Measurements from ENCODE around the gene FHL2. TPM values are rescaled to one million over a fixed set of nuclear protein-coding genes. Genes with fewer than 3 reads are reported as not detected.

The FHL2 gene
- total RNA-seq, 4 donors from 2014 or later: 27.4 to 100 (median 62.7) TPM

DNA sequence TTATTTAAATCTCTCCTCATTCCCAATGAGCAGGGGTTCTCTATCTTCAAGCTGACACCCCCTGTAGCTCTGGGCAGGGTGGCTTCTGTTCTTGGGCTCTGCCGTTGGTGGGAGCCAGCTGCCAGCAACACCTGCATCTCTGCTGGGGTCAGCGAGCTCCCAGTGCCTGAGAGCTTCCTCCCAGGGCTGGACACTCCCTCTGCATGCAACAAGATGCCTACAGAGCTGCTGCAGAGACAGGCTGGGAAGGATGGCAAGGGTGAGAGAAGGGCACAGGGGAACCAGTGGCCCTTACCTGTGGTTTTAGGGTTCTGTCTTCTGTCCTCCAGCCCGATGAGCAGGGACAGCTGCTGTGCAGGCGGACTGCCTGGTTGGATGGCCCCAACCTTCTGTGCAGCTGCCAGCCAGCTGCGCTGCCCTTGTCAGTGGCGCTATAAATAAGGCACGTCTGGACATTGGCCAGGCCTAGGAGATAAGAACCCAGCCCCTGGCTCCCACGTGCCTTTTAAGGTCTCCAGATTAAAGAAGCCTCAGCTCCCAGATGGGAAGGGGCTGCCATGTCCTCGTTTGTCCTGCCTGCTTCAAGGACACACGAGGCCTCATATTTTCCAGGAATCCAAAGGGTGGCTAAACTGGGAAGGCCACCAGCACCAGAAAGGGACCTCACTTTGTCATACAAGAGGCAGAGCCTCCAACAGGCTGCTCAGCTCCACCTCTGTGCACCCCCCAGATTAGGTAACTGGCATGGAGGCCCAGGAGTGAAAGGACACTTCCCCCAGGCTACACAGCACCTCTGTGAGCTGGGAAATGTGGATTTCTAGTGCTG, 39.5 kb upstream of the FHL2 start:
- Histone ChIP-seq H3K4me3 (peak overlapping the region in 1 of 2 donors; percentile 5), H3K27ac (peak overlapping the region; percentile 61 to 62), H3K36me3 (no peaks in the 10 kb centered on the region), H3K4me1 (no peaks in the 10 kb centered on the region), H3K9me3 (no peaks in the 10 kb centered on the region), H3K27me3 (no peaks in the 10 kb centered on the region)
- intact Hi-C loops (cut with DNase I; ENCODE audit: low total_unique reads): no loop called here
- TF ChIP-seq, protein P1, sequence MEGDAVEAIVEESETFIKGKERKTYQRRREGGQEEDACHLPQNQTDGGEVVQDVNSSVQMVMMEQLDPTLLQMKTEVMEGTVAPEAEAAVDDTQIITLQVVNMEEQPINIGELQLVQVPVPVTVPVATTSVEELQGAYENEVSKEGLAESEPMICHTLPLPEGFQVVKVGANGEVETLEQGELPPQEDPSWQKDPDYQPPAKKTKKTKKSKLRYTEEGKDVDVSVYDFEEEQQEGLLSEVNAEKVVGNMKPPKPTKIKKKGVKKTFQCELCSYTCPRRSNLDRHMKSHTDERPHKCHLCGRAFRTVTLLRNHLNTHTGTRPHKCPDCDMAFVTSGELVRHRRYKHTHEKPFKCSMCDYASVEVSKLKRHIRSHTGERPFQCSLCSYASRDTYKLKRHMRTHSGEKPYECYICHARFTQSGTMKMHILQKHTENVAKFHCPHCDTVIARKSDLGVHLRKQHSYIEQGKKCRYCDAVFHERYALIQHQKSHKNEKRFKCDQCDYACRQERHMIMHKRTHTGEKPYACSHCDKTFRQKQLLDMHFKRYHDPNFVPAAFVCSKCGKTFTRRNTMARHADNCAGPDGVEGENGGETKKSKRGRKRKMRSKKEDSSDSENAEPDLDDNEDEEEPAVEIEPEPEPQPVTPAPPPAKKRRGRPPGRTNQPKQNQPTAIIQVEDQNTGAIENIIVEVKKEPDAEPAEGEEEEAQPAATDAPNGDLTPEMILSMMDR (IDR thresholded peaks at IDR 0.05): no peak
- no peak for TF ChIP-seq POLR2A (IDR thresholded peaks at IDR 0.05)
- peak; percentile 25 to 41 for DNase-seq

DNA sequence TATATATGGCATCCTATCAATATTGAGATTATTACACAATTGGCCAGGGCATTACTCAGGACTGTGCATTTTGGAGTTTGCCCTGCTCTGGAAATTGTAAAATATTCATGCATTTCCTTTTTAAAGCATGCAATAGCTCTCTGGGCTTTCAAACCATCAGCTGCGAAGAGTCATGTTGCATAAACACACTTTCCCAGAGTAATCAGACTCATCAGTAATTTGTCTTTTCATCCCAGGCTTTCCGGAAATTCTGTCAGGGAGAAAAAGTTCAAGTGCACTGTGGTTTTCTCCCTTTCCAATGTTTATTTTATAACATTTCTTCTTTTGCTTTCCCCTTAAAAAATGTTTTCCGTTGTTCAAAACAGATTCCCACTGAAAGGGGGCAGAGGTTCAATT, 38.9 kb upstream of the FHL2 start:
- intact Hi-C loops (cut with DNase I; ENCODE audit: low total_unique reads): no loop called here
- H3K27ac ChIP-seq: peak overlapping the region; percentile 61 to 62

DNA sequence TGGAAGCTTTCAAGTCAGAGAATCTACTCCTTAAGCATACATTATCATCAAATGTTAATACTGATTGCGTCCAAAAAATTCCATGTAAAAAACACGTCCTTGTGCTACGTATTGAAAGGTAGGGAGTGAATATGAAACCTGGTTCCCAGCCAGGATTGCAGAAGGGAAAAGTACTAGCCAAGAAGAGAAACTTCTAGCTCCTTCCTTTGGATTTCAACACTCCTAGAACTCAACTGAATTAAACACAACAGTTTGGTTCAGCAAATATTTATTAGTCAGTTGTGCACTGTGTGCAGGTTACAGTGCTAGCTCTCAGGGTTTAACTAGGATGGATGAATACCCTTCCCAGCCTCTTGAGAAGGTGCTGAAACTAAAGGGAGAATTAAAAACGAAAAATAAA, 33.9 kb upstream of the FHL2 start:
- intact Hi-C loops (cut with DNase I; ENCODE audit: low total_unique reads): no loop called here
- no peak for TF ChIP-seq POLR2A (IDR thresholded peaks at IDR 0.05)
- TF ChIP-seq, protein P1 (IDR thresholded peaks at IDR 0.05): no peak
- H3K9me3 ChIP-seq: no peaks in the 10 kb centered on the region
- DNase-seq: peak in 1 of 2 donors; percentile 51
- no peaks in the 10 kb centered on the region for H3K27me3 ChIP-seq
- H3K36me3 ChIP-seq: no peaks in the 10 kb centered on the region
- peak overlapping the region; percentile 55 to 56 for H3K27ac ChIP-seq
- no peak overlapping the region for H3K4me3 ChIP-seq
- no peaks in the 10 kb centered on the region for H3K4me1 ChIP-seq

More for the DNA sequence above, 38.9 kb upstream of the FHL2 start:
- Histone ChIP-seq H3K36me3 (no peaks in the 10 kb centered on the region), H3K4me1 (no peaks in the 10 kb centered on the region), H3K9me3 (no peaks in the 10 kb centered on the region), H3K4me3 (peak overlapping the region in 1 of 2 donors; percentile 5), H3K27me3 (no peaks in the 10 kb centered on the region)
- no peak for DNase-seq
- TF ChIP-seq POLR2A (IDR thresholded peaks at IDR 0.05): no peak

DNA sequence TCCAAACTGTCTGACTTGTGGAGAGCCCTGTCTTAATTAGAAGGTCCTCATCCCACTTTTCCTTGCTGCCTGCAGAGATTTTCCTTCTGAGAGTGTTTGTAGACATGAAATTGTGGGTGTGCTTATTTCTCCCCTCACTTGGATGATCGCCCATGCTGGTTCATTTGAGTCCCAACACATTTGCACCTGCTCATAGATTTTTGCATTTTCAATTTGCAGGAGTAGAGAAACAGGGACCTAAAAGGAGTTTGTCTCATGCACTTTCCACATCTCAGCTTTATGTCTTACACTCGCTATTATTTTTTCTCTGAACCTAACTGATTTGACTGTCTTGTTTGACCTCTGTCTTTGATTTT, 33.2 kb upstream of the FHL2 start:
- no peaks in the 10 kb centered on the region for H3K36me3 ChIP-seq
- no peaks in the 10 kb centered on the region for H3K27me3 ChIP-seq
- H3K27ac ChIP-seq: peak overlapping the region; percentile 55 to 56
- intact Hi-C loops (cut with DNase I; ENCODE audit: low total_unique reads): no loop called here
- H3K4me3 ChIP-seq: no peak overlapping the region
- no peak for DNase-seq
- no peaks in the 10 kb centered on the region for H3K9me3 ChIP-seq
- H3K4me1 ChIP-seq: no peaks in the 10 kb centered on the region
- TF ChIP-seq, protein P1 (IDR thresholded peaks at IDR 0.05): no peak
- TF ChIP-seq POLR2A (IDR thresholded peaks at IDR 0.05): no peak

DNA sequence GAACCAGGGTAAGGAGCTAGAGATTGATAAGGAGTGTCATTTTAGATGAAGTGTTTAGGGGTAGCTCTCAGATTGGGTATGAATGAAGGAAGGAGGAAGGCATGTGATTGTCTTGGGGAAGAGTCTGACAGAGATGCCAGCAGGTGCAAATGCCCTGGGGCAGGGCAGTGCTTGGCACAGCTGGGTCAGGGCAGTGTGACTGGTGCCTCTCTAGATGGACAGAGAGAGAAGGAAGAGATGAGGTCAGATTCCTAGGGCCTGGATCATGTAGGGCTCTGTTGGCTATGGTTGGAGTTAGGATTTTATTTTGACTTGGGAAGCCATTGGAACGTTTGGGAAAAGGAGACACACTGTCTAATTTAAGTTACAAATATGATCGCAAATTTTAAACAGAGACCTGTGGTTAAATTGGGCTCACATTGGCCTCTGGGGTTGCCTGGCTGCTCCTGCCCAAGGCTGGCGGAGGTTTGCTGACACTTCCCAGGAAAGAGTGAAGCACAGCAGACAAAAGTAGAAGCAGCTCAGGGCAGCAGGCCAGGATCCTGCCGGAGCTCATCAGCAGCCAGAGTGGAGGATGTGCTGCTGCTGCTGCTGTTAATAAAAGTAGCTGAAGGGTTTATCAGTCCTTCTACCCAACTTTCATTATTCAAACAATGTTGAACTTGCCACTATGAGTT, 32.7 kb upstream of the FHL2 start:
- Histone ChIP-seq H3K36me3 (no peaks in the 10 kb centered on the region), H3K27ac (peak overlapping the region; percentile 55 to 56), H3K9me3 (no peaks in the 10 kb centered on the region), H3K4me3 (no peak overlapping the region), H3K4me1 (no peaks in the 10 kb centered on the region), H3K27me3 (no peaks in the 10 kb centered on the region)
- DNase-seq: peak; percentile 74 to 81
- intact Hi-C loops (cut with DNase I; ENCODE audit: low total_unique reads): no loop called here
- no peak for TF ChIP-seq POLR2A (IDR thresholded peaks at IDR 0.05)
- TF ChIP-seq, protein P1 (IDR thresholded peaks at IDR 0.05): no peak
